Measurements from ENCODE around the gene CRIM1.
A peak's percentile ranks its signal among the peaks of the same experiment; 100 is the strongest.
"Not testable (repeated sequence)": the region's sequence is repeated elsewhere in the genome, so short reads cannot be mapped to it uniquely, and the experiment has no call there.

CRIM1 gene

DNA sequence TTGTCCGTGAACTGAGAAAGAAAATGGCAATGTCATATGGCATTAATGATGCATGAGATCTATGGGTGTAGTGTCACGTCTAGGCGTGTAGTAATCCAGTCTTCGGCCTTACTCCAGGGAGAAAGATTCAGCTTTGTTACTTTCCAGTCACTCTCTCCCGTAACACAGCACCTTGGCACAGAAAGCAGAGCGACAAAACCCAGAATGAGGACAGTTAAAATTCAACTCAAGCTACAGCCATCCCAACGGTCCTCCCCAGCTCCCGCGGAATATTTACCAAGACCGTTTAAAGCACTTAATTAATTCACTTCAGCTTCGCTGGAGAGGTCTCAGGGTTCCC, 797 bp upstream of the CRIM1 start:
- DNase-seq (ENCODE audit: low read depth) = no peak

DNA sequence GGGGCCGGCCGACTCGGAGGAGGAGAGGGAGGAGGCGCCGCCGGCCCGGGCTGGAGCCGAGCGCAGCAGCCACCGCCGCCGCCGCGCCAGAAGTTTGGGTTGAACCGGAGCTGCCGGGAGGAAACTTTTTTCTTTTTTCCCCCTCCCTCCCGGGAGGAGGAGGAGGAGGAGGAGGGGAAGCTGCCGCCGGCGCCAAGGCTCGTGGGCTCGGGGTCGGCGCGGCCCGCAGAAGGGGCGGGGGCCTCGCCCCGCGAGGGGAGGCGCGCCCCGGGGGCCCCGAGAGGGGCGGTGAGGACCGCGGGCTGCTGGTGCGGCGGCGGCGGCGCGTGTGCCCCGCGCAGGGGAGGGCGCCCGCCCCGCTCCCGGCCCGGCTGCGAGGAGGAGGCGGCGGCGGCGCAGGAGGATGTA, 316 bp downstream of the CRIM1 start:
- no peak for DNase-seq (ENCODE audit: low read depth)

DNA sequence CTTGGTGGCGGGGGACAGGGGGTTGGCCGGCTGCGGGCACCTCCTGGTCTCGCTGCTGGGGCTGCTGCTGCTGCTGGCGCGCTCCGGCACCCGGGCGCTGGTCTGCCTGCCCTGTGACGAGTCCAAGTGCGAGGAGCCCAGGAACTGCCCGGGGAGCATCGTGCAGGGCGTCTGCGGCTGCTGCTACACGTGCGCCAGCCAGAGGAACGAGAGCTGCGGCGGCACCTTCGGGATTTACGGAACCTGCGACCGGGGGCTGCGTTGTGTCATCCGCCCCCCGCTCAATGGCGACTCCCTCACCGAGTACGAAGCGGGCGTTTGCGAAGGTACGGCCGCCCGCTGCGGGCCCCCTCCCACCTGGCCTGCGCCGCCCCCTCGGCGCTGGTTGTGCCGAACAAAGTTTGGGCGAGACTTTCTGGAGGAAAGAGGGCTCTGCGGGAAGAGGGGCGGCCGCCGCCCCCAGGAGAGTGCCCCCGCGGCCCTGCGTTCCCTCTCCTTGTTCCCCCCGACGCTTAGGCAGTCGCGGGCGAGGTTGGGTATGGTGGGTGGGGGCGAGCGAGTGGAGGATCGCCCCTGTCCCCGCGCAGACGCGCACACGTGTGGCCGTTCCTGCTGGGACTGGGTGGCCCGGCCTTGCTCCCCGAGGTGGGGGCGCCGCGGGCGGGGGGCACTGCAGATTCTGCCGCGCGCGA, 866 bp downstream of the CRIM1 start:
- DNase-seq (ENCODE audit: low read depth) = no peak

DNA sequence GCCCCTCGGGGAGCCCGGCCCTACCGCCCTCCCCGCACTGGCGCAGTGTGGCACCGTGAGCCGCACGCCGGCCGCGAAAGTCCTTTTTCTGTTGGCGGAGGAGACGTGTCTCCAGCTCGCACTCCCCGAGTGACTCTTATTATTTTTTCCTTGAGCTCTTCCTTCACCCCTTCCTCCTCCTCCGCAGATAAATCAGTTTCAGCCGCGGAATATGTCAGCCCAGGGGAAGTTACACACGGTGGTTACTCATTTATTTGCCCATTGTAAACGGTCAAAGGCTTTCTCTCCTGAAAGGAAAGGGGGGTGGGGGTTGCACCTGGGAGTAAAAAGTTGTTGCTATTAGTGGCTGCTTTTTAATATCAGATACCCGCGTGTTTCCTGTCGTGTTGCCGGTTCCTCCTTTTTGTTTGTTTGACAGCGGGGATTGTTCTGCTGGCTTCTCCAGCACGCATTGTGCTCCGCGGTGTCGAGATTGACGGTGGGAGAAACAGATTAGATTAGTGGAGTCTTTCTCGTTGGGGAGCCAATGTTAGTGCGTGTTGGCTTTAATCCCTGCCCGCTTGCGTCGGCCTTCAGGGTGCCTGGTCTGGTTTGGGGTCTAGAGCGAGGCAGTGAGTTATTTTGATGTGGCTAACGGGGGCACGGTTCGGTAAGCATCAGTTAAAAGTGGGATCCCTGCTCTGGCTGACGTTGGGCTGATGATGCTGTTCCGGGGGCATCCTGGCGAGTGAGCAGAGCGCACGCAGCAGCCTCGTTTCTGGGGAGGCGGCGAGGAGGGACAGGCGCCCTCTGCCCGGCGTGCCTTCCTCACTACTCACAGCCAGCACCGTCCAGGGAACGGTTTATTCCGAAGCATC, 1.6 kb downstream of the CRIM1 start:
- peak; percentile 83 for DNase-seq (ENCODE audit: low read depth)

DNA sequence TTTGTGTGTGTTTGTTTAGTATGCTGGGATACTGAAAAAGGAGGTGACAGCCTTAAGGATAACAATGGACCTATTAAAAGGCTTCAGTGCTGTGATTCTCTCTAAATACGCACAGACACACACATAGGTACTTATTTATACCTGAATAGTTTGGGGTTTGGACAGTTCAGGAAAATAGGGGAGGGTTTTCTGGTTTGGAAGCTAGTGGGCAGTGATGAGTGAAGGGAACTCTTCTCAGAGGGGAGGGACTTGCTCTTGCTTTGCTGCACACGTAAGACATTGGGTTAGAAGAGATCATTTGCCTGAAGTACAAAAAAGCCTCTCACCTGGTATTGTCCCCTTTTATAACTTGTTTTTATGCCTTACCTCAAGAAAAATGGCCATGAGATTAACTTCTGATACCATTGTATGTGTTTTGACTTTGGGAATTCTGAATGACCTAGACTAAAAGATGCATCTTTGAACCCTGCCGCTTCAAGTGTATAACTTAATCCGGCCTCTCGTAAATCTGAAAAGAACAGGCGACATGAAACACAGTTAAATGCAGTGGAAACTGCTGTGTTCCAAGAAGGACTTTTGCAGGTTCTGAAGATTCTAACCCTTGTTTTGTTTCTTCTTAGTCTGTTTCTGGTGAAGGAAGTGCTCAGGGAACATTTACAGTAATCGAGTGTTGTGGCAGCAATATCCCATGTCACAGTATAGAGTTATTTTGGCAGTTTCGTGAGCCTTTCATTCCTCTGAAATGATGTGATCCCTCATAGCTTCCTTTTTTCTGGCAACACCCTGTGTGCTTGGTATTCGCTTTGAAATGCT, 2.5 kb downstream of the CRIM1 start:
- peak; percentile 90 for DNase-seq (ENCODE audit: low read depth)

DNA sequence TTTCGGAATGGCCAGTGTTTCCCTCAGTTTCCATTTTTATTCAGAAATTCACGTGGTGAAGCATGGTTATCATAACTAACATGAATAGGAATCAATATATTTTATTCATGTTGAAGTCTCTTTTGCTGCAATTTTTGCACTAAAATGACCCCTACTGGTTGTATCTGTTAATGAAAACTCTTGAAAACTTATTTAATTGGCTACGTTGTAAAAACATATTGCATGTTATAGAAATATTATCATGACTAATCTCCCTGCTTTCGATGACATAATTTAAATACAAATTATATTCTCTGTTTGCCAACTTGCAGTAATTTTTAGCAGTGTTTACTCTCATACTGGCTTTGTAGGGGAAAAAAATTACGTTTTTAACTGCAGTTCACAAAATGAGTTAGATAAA, 3.5 kb downstream of the CRIM1 start:
- no peak for DNase-seq (ENCODE audit: low read depth)

DNA sequence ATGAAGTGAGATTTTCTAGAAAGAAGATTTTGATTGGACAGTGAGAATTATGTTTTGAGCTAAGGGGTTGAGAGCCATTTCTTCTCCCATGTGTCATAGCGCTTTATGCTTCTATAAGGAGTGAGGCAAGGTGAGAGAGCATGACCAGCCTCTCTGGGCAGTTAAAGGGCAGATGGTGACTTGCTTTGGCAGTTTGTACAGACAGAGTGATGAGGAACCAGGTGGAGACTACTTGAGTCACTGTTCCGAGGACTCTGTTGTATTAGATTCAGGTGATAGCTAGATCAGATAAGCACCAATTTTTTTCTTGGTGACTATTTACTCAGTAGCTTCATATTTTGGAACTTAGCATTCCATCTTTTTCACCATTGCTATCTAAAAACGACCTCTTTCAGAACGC, 4.5 kb downstream of the CRIM1 start:
- no peak for DNase-seq (ENCODE audit: low read depth)

DNA sequence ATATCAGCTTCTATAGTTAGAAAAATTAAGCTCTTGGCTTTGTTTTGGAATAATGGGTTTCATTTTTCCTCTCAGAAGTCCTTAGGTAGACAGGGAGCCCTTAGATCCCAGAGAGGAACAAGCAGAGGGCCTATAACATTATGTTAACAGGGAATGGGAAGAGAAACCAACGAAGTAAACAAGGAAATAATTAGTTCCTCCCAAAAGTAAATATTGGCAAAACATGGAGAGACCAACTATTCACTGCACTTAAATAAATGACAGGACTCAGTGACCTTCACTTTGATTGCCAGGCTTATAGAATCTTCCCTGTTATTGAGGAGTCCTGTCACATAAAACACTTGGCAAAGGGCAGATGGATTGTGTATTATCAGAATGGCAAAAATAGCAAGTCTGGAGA, 5.3 kb downstream of the CRIM1 start:
- DNase-seq (ENCODE audit: low read depth) = no peak

DNA sequence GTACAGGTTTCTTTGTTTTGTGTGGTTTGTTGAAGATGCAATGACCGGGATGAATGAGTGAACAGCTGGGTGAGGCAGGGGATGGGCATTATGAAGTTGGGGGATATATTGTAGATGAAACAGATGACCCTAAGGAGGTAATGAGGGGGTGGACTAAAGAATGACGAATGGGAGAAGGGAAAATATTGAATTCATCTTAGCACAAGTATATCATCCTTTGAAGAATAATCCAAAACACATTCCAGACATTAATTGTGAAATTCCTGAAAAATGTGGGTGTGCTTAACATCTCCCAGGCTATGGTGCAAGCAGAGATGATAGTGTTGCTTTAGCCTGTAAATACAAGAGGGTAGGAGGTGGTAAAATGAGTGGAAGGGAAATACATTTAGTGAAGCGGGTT, 5.8 kb downstream of the CRIM1 start:
- peak; percentile 78 for DNase-seq (ENCODE audit: low read depth)

DNA sequence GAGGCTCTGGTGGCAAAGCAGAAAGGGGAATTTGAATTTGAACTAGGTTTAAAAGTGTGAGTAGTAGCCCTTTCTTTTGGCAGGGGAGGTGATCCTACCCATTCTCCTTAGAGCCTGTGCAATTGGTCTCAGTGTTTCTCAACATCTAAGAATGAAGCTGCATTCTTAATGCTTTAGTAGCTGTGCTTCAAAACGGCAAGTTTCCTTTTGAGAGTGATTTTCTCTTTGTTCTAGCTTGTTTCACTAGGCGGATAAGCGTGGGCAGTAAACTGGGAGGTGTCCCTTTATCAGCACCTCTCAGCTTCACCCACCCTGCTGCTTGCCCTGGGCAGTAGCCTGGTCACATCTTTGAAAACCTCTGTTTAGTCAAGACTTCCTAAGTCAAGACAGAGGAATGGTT, 6.7 kb downstream of the CRIM1 start:
- peak; percentile 87 for DNase-seq (ENCODE audit: low read depth)

DNA sequence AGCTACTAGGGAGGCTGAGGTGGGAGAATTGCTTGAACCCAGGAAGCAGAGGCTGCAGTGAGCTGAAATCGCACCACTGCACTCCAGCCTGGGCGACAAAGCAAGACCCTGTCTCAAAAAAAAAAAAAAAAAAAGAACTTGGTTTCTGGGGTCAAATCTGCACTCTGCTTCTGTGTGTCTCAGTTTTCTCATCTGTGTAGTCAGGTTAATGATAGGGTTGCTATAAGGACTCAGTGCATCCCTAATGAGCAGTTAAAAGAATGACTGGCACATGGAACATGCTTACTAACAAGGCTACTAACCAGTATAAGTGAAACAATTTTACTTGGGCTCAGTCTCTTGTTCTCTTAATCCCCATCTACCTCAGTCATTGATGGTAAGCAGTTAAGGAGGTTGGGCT, 7.5 kb downstream of the CRIM1 start:
- DNase-seq (ENCODE audit: low read depth) = not testable (repeated sequence)

DNA sequence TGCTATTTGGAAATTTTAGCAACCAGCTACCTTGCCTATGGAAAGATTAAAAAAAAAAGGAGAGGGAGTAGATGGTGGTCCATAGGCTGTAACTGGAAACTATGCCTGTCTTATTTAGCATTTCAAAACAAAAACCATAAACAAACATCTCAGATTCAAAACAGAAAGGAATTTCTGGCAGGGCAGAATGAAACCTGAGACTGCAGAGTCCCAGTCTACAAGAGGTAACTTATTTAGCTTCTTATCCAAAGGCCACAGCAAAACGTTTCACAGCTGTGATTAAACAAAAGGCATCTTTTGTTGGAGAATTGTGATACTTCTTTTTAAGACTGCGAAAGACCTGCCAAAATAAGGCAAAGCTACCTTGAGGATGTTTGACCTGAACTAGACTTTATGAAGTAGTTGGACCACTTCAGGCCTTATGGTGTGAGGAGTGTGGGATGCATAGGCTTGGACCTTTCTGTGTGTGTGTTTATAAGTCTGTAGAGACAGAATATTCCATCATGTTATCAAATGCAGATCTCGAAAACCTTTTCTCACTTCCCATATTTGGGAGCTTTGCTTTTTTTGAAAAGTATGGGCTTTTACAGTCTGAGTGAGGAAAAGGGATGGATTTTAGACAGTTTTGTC, 11.0 kb downstream of the CRIM1 start:
- peak; percentile 77 for DNase-seq (ENCODE audit: low read depth)

DNA sequence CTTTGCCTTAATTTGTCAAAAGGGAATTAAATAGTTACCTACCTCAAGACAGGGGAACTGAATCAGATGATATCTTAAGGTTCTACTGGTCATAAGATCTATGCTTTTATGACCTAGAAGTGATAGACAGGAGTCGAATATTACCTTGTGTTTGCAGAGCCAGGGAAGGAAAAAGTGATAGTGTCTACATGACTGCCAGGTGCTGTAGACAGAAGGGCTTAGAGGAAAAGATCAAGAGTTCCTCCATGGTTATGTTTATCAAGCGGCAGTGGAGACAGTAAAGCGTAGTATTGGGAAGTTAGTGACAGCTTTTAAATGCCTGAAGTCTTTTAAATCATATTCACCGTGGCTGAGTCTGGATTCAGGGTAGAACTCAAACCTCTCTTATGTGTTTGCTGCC, 11.9 kb downstream of the CRIM1 start:
- no peak for DNase-seq (ENCODE audit: low read depth)

DNA sequence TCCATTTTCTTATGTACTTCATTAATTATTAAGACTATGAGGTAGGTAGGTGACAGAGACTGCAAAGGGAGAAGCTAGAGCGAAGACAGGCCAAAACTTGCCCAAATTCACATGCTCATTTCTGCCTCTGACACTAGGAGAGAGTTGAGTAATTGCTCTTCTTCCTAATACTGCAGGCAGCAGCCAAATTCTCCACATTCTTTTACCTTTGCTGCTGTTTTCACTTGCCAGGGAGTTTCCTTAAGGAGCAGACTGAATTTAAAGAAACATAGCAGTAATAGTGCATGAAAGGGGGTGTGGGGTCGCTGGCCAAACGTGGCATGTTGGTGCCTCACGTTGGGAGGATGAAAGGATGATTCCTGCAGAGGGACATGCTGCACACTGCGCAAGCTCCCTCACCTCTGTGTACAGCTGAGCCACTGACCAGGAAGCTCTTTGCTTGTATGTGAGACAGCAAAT, 12.3 kb downstream of the CRIM1 start:
- no peak for DNase-seq (ENCODE audit: low read depth)

DNA sequence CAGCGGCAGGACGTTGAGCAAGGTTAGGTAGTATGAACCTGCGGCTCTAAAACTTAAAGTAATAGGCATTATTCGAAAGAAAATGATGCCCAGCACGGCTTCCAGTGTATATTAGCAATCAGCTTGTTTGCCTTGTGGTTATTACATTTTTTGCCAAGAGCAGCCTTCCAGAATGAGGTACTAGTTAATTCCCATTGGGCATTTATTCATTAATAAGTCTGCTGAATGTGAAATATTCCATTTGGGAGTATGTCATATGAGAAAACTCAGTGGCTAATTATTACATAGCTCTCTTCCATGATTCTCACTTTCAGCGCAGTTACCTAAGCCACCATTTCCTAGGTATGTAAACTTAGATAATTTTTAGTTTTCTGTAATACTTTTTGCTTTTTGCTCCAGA, 12.9 kb downstream of the CRIM1 start:
- no peak for DNase-seq (ENCODE audit: low read depth)

DNA sequence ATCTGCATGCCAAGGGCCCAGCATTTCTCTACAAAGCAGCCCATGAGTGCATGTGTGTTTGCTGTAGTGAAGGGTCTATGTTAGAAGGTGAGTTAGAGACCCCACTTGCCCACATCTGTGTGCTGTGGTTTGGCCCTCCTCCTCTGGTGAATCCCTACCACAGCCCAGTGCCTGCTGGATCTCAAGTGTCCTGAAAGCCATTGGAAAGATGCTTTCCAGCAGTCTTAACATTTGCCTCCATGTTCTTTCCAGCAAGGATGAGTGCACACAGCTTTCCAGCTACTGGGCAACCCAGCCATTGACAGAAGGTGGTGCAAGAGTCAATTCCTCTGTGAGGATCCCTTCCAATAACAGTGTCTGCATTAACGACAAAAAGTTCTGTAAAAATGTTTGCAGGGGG, 13.6 kb downstream of the CRIM1 start:
- no peak for DNase-seq (ENCODE audit: low read depth)

DNA sequence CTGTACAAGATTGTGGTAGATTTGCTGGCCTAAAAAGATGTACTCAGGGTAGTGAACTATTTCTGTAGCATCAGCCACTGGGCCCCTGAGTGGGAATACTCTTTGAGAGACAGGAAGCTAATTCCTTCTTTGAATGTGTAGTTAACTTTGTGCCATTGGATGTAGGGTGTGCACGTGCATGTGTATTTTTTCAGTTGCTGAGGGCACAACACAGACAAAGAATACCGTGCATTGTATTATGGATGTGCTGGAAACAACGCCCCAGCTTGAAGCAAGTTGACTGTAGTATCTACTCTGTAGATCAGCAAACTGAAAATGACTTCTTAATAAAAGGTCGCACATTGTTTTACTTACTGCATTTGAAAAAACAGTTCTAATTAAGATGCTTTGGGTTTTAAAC, 14.1 kb downstream of the CRIM1 start:
- DNase-seq (ENCODE audit: low read depth) = no peak

DNA sequence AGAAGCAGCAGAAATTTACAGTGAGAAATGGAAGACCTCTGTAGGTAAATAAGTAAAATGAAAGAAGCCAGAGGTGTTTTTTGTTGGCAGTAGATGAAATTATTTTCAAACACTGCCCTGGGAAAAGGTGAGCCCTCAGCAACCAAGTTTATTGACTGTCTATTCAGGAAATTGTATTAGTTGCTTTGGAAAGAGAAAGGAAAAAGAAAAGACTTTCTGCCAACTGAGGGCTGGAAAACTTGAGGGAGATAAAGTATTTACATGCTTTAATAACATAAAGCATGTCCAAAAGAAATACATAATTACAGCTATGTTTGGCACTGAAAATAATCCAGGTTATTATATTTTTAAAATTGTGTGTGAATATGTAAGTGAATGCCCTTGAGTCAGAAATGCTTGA, 14.7 kb downstream of the CRIM1 start:
- DNase-seq (ENCODE audit: low read depth) = no peak

DNA sequence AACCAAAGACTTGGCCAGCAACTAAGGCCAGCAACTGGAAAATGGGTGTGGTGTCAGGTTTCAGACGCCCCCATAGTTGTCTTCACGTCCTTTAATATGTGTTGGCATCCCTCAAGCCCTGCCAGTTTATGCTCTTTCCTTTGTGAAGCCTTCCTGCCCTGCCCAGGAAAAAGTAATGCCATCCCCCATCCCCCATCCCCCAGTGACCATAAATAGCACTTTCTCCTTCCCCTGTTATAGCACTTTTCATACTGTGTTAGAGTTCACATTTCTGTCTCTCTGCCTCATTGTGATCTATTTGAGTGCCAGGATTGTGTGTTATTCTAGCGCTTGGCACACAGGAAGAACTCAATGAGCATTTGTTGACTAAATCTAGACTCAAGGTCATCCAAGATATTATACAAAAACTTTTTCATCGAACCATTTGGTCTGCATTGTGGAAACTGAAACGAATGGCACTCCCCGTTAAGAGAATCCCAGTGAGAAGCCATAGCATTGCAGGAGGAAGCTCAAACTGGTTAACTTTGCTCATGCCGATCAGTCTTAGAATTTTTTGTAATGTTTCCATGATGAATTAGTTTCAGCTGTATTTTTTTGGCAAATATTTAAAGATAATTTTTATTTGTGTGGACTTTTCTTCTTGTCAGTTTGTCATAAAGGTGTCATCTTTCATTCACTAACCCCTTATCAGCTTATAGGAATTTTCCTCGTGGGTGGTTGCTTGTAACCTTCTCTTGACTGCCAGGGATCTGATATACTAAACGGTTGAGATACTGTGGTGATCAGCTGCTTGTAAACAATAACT, 15.7 kb downstream of the CRIM1 start:
- DNase-seq (ENCODE audit: low read depth) = peak; percentile 58

DNA sequence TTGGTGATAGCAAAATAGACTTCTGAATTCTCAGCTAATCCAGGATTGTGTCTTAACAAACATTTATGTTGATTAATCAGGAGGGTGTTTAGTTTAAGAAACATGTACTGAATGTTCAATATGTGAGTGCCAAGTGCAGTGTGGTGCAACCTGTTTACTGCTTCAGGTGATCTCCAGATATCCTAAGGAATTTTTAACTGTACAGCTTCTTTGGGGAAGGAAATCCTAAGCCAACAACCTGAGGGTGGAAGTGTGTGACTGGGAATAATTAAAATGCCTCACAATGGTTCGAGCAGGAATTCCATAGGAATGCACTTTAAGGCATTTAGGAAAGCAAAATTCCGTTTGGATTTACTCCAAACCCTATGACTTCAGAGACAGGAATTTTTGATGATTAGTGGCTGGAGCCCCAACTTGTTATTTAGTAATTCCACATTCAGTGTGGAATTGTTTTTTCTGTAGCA, 16.4 kb downstream of the CRIM1 start:
- peak; percentile 64 for DNase-seq (ENCODE audit: low read depth)

DNA sequence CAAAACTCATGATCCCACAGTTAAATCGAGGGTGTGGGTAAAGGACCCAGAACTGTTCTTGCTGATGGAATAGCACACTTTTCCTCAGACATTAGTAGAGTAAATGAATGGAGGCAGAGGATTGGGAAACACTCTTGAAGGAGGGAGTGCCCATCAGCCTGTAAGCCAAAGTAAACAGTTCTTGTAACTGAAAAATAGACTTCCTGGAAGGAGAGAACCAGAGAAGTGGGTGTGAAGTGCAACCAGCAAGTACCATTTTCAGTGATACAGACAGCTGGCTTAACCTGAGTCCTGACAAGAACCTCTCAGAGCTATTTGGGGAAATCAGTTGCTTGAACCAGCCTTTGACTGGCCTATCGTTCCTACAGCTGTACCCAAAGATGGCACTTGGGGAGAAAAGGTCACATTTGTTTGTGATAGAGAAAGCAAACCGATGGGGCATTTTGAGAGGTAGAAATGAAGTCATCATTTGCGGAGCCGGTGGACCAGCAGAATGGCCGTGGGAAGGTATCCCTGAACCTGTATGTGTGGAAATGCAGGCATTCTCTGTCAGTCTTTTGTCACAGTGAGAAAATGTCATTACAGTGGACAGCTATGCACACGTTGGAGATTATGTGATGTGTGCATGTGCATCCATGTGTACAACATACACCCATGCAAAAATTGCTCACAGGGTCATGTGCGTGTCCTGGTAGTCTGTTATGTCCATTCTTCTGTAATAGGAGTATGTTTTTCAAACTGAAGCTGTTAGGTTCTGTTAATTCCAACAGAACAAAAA, 17.8 kb downstream of the CRIM1 start:
- peak; percentile 86 for DNase-seq (ENCODE audit: low read depth)

Measured in iris pigment epithelial cell (primary cell).